CD14-positive monocyte (primary cell): Measurements from ENCODE around the gene TRIM45. TPM values are rescaled to one million over a fixed set of nuclear protein-coding genes. Genes with fewer than 3 reads are reported as not detected.

Experiments used
- DNase-seq, 3 donors: peaks; one replicate each; pipeline ENCODE4 v3.0.0-alpha.2; 2011 to 2022
- H2AFZ ChIP-seq: 2 replicates; pipeline ENCODE4 v1.6.0; 2012; ENCODE audit warnings: mild to moderate bottlenecking, low read depth, low read length, inconsistent platforms; ENCODE audit not compliant: insufficient read depth, poor library complexity, severe bottlenecking
- H3K27ac ChIP-seq, 2 donors: 1 replicate in 1 of 2; 2 replicates in 1 of 2; pipeline ENCODE4 v1.5.1; 2012 to 2013; ENCODE audit warnings: low read length in 2 of 2, control low read depth in 1 of 2, inconsistent platforms in 1 of 2, low read depth in 1 of 2, mild to moderate bottlenecking in 1 of 2
- H3K27me3 ChIP-seq, 2 donors: one replicate each; pipeline versions ENCODE4 v1.6.0 to v1.6.1; 2011 to 2013; ENCODE audit warnings: low read length in 2 of 2; ENCODE audit not compliant: control insufficient read depth in 2 of 2, insufficient read depth in 2 of 2
- H3K36me3 ChIP-seq, 2 donors: replicated peaks in 1 of 2; 1 replicate in 1 of 2; 2 replicates in 1 of 2; pipeline versions ENCODE4 v1.5.1 to v1.6.1; 2012 to 2013; ENCODE audit warnings: low read length in 2 of 2, control low read depth in 1 of 2, inconsistent platforms in 1 of 2, mild to moderate bottlenecking in 1 of 2; ENCODE audit not compliant: insufficient read depth in 2 of 2, control insufficient read depth in 1 of 2
- H3K4me1 ChIP-seq, 2 donors: 1 replicate in 1 of 2; 2 replicates in 1 of 2; pipeline versions ENCODE4 v1.5.1 to v1.6.1; 2012 to 2013; ENCODE audit warnings: low read length in 2 of 2, control low read depth in 1 of 2, inconsistent platforms in 1 of 2, mild to moderate bottlenecking in 1 of 2, moderate library complexity in 1 of 2; ENCODE audit not compliant: insufficient read depth in 2 of 2, control insufficient read depth in 1 of 2
- H3K4me2 ChIP-seq: replicated peaks from 2 replicates; pipeline ENCODE3; 2012; ENCODE audit warnings: low read length, moderate library complexity, mild to moderate bottlenecking; ENCODE audit not compliant: poor library complexity, severe bottlenecking; ENCODE audit errors: extremely low read depth
- H3K4me3 ChIP-seq, 3 experiments: fragments of 200-600 bp in 1 of 3; sonication (generic) in 1 of 3; replicated peaks in 1 of 3; 1 replicate in 2 of 3; 2 replicates in 1 of 3; pipeline ENCODE4 v1.5.1; 2011 to 2013; ENCODE audit warnings: low read length in 3 of 3, mild to moderate bottlenecking in 3 of 3, control low read depth in 2 of 3, low read depth in 2 of 3, inconsistent platforms in 1 of 3, moderate library complexity in 1 of 3
- H3K79me2 ChIP-seq: 2 replicates; pipeline ENCODE4 v1.6.0; 2012; ENCODE audit warnings: mild to moderate bottlenecking, control low read depth, inconsistent platforms, low read length, moderate library complexity; ENCODE audit not compliant: insufficient read depth
- H3K9ac ChIP-seq: 2 replicates; pipeline ENCODE4 v1.6.0; 2017; ENCODE audit warnings: low read length, mild to moderate bottlenecking; ENCODE audit not compliant: insufficient read depth, poor library complexity, severe bottlenecking
- H3K9me3 ChIP-seq, 2 donors: replicated peaks in 1 of 2; 1 replicate in 1 of 2; 2 replicates in 1 of 2; pipeline versions ENCODE4 v1.5.1 to v1.6.1; 2012 to 2013; ENCODE audit warnings: low read length in 2 of 2, control low read depth in 1 of 2; ENCODE audit not compliant: control insufficient read depth in 1 of 2, insufficient read depth in 1 of 2
- H4K20me1 ChIP-seq: 2 replicates; pipeline ENCODE4 v1.6.0; 2012; ENCODE audit warnings: mild to moderate bottlenecking, low read length, control low read depth, moderate library complexity; ENCODE audit not compliant: insufficient read depth
- H3K27ac Mint-ChIP-seq, 7 donors: one replicate each; pipeline ENCODE4 v1.8.0; 2020; ENCODE audit warnings: mild to moderate bottlenecking in 7 of 7, mixed read lengths in 7 of 7, moderate library complexity in 6 of 7, inconsistent platforms in 2 of 7
- H3K27me3 Mint-ChIP-seq, 3 donors: one replicate each; pipeline ENCODE4 v1.8.0; 2021 to 2022; ENCODE audit warnings: low read depth in 3 of 3, mild to moderate bottlenecking in 3 of 3, mixed read lengths in 3 of 3, moderate library complexity in 3 of 3, inconsistent platforms in 1 of 3
- H3K36me3 Mint-ChIP-seq, 2 donors: one replicate each; pipeline ENCODE4 v1.8.0; 2020; ENCODE audit warnings: mixed read lengths in 2 of 2, inconsistent platforms in 1 of 2, mild to moderate bottlenecking in 1 of 2
- H3K4me1 Mint-ChIP-seq: one replicate; pipeline ENCODE4 v1.8.0; 2020; ENCODE audit warnings: mild to moderate bottlenecking, mixed read lengths
- H3K4me3 Mint-ChIP-seq, 2 donors: one replicate each; pipeline ENCODE4 v1.8.0; 2020; ENCODE audit warnings: mild to moderate bottlenecking in 2 of 2, mixed read lengths in 2 of 2, moderate library complexity in 1 of 2
- H3K9me3 Mint-ChIP-seq, 7 donors: one replicate each; pipeline ENCODE4 v1.8.0; 2020 to 2022; ENCODE audit warnings: mixed read lengths in 7 of 7, mild to moderate bottlenecking in 6 of 7, moderate library complexity in 6 of 7, inconsistent platforms in 2 of 7
- CTCF ChIP-seq: fragments of 200-600 bp; IDR thresholded peaks from one replicate; pipeline ENCODE4 v1.8.0; 2022; ENCODE audit warnings: antibody characterized with exemption, mild to moderate bottlenecking
- WGBS: methylation state at CpG from one replicate; pipeline ENCODE4 v1.1.5; 2013; ENCODE audit warnings: missing lambda C conversion rate; ENCODE audit not compliant: insufficient coverage; 5-methylcytosine and 5-hydroxymethylcytosine counted together
- intact Hi-C, 2 donors: fragments of 100-400 bp; cut with micrococcal nuclease; formaldehyde crosslinking; loops; one replicate each; pipeline versions ENCODE4 v1.15.0 to v1.15.1; 2023
- polyA plus RNA-seq, 3 donors: library from polyadenylated mRNA; depleted of rRNA in 1 of 3; unstranded in 2 of 3; stranded (reverse) in 1 of 3; fragments of 300-500 nt in 2 of 3; fragments of >200 nt in 1 of 3; fragmentation: Illumina TruSeq in 2 of 3; gene quantifications; 1 replicate in 2 of 3; 2 replicates in 1 of 3; pipeline ENCODE4 v1.2.3, GENCODE V29; 2012 to 2021

The TRIM45 gene
- polyA plus RNA-seq, 3 donors = 0.85 to 1.4 TPM; not detected in 1

GRCh38 chr1:117116784-117117130, 4.8 kb downstream of the TRIM45 start:
- intact Hi-C loops = no loop called here

GRCh38 chr1:117116090-117116783, 5.3 kb downstream of the TRIM45 start:
- H4K20me1 ChIP-seq = no peaks in the 10 kb centered on the region
- peaks cover 0 to 4% (median 0%) of the 10 kb centered on the region in 7 donors for H3K9me3 Mint-ChIP-seq
- H3K4me3 ChIP-seq = no peak overlapping the region
- peaks cover 8% of the 10 kb centered on the region for H3K4me1 Mint-ChIP-seq
- intact Hi-C loops = no loop called here
- no peak overlapping the region for H3K27ac Mint-ChIP-seq
- H3K27me3 ChIP-seq = peaks cover 0 to 2% of the 10 kb centered on the region in 2 donors
- peaks cover 0 to 5% (median 0%) of the 10 kb centered on the region in 3 donors for H3K27me3 Mint-ChIP-seq
- no peaks in the 10 kb centered on the region for H3K79me2 ChIP-seq
- WGBS = 94% methylated on average over 6 of the region's 13 CpGs
- H3K36me3 Mint-ChIP-seq = peaks cover 0 to 2% of the 10 kb centered on the region in 2 donors
- no peak overlapping the region for H3K27ac ChIP-seq
- no peak for DNase-seq
- H3K4me1 ChIP-seq = peaks cover 6% of the 10 kb centered on the region in 2 donors
- TF ChIP-seq CTCF = no peak
- H3K9ac ChIP-seq = no peak overlapping the region
- H3K4me2 ChIP-seq = no peak overlapping the region
- H3K36me3 ChIP-seq = no peaks in the 10 kb centered on the region
- H3K4me3 Mint-ChIP-seq = no peak overlapping the region
- H2AFZ ChIP-seq = no peak overlapping the region
- no peaks in the 10 kb centered on the region for H3K9me3 ChIP-seq

More at GRCh38 chr1:117116784-117117130, 4.8 kb downstream of the TRIM45 start:
- no peak overlapping the region for H3K4me2 ChIP-seq
- Mint-ChIP-seq H3K9me3 (peaks cover 0 to 4% (median 0%) of the 10 kb centered on the region in 7 donors), H3K27ac (no peak overlapping the region), H3K36me3 (no peaks in the 10 kb centered on the region), H3K4me3 (no peak overlapping the region), H3K27me3 (peaks cover 0 to 5% (median 0%) of the 10 kb centered on the region in 3 donors), H3K4me1 (peaks cover 9% of the 10 kb centered on the region)
- H3K27me3 ChIP-seq = peaks cover 0 to 2% of the 10 kb centered on the region in 2 donors
- H3K9me3 ChIP-seq = no peaks in the 10 kb centered on the region
- H3K4me1 ChIP-seq = peaks cover 7% of the 10 kb centered on the region in 2 donors
- H3K36me3 ChIP-seq = no peaks in the 10 kb centered on the region
- H4K20me1 ChIP-seq = no peaks in the 10 kb centered on the region
- no peak overlapping the region for H3K9ac ChIP-seq
- H3K4me3 ChIP-seq = no peak overlapping the region
- no peak for TF ChIP-seq CTCF
- no peaks in the 10 kb centered on the region for H3K79me2 ChIP-seq
- no peak for DNase-seq
- no peak overlapping the region for H2AFZ ChIP-seq
- 75% methylated on average over 1 of the region's 3 CpGs for WGBS
- H3K27ac ChIP-seq = no peak overlapping the region
